Urinary bladder (tissue), 4 donors: ENCODE measurements around the gene BABAM2. TPM values are rescaled to one million over a fixed set of nuclear protein-coding genes. Genes with fewer than 3 reads are reported as not detected.

Source experiments
- DNase-seq: peaks from one replicate; pipeline ENCODE4 v3.0.0-alpha.2; 2015; ENCODE audit errors: extremely low spot score
- H3K27ac ChIP-seq: one replicate; pipeline ENCODE4 v1.5.1; 2013; ENCODE audit warnings: low read depth, mild to moderate bottlenecking, moderate library complexity
- H3K36me3 ChIP-seq: one replicate; pipeline ENCODE4 v1.6.1; 2013; ENCODE audit warnings: mild to moderate bottlenecking, moderate library complexity; ENCODE audit not compliant: insufficient read depth
- H3K4me1 ChIP-seq: one replicate; pipeline ENCODE4 v1.6.1; 2013; ENCODE audit warnings: mild to moderate bottlenecking, moderate library complexity; ENCODE audit not compliant: insufficient read depth
- H3K4me3 ChIP-seq: one replicate; pipeline ENCODE4 v1.5.1; 2013; ENCODE audit warnings: low read depth, low read length
- WGBS: extraction: QIAGEN DNeasy Blood & Tissue Kit; methylation state at CpG from one replicate; pipeline ENCODE4 v1.1.7; 2013; 5-methylcytosine and 5-hydroxymethylcytosine counted together
- polyA plus RNA-seq: library from polyadenylated mRNA; stranded (reverse); fragments of 200-250 nt; gene quantifications from one replicate; pipeline ENCODE4 v1.2.3, GENCODE V29; 2013
- total RNA-seq: library from RNA; depleted of rRNA; stranded (reverse); fragments of >200 nt; gene quantifications from one replicate; pipeline ENCODE4 v1.2.3, GENCODE V29; 2014
- donor health status: healthy with polysubstance abuse.
- donor health status: healthy.

BABAM2 gene
- total and polyA plus RNA-seq, 2 donors: 37.0 to 40.6 TPM

- H3K36me3 ChIP-seq: no peaks in the 10 kb centered on the region
- H3K27ac ChIP-seq: peak overlapping the region; percentile 74
- no peaks in the 10 kb centered on the region for H3K4me1 ChIP-seq
- WGBS: 41% methylated on average over 9 of the region's 9 CpGs
- H3K4me3 ChIP-seq: no peak overlapping the region
- no peak for DNase-seq
Measured at GRCh38 chr2:28224648-28225472, 334.3 kb downstream of the BABAM2 start.

- H3K4me3 ChIP-seq: no peak overlapping the region
- no peaks in the 10 kb centered on the region for H3K4me1 ChIP-seq
- WGBS: 39% methylated on average over 3 of the region's 3 CpGs
- peak overlapping the region; percentile 54 for H3K27ac ChIP-seq
- no peaks in the 10 kb centered on the region for H3K36me3 ChIP-seq
- DNase-seq: no peak
Measured at GRCh38 chr2:28225473-28226080, 335.0 kb downstream of the BABAM2 start.

- Histone ChIP-seq H3K27ac (peak overlapping the region; percentile 42), H3K36me3 (no peaks in the 10 kb centered on the region), H3K4me3 (no peak overlapping the region), H3K4me1 (no peaks in the 10 kb centered on the region)
- WGBS: 93% methylated on average over 6 of the region's 6 CpGs
- DNase-seq: no peak
Measured at GRCh38 chr2:28226558-28226957, 336.0 kb downstream of the BABAM2 start.

- Histone ChIP-seq H3K27ac (no peak overlapping the region), H3K4me1 (no peaks in the 10 kb centered on the region), H3K36me3 (no peaks in the 10 kb centered on the region), H3K4me3 (no peak overlapping the region)
- no peak for DNase-seq
- 83% methylated on average over 3 of the region's 3 CpGs for WGBS
Measured at GRCh38 chr2:28227498-28227897, 337.0 kb downstream of the BABAM2 start.

- no peak for DNase-seq
- no peaks in the 10 kb centered on the region for H3K4me1 ChIP-seq
- no peak overlapping the region for H3K4me3 ChIP-seq
- no peaks in the 10 kb centered on the region for H3K36me3 ChIP-seq
- WGBS: 54% methylated on average over 1 of the region's 1 CpG
- no peak overlapping the region for H3K27ac ChIP-seq
Measured at GRCh38 chr2:28228434-28228995, 338.0 kb downstream of the BABAM2 start.

- no peaks in the 10 kb centered on the region for H3K36me3 ChIP-seq
- DNase-seq: no peak
- no peaks in the 10 kb centered on the region for H3K4me1 ChIP-seq
- H3K27ac ChIP-seq: no peak overlapping the region
- WGBS: 60% methylated on average over 4 of the region's 4 CpGs
- no peak overlapping the region for H3K4me3 ChIP-seq
Measured at GRCh38 chr2:28231110-28231631, 340.6 kb downstream of the BABAM2 start.

GRCh38 chr2:28232295-28232694 lies 341.8 kb downstream of the BABAM2 start:
- no peak overlapping the region for H3K27ac ChIP-seq
- no peak overlapping the region for H3K4me3 ChIP-seq
- DNase-seq: no peak
- WGBS: 80% methylated on average over 5 of the region's 5 CpGs
- H3K4me1 ChIP-seq: no peaks in the 10 kb centered on the region
- peaks cover 3% of the 10 kb centered on the region for H3K36me3 ChIP-seq

- H3K36me3 ChIP-seq: peaks cover 3% of the 10 kb centered on the region
- no peaks in the 10 kb centered on the region for H3K4me1 ChIP-seq
- DNase-seq: no peak
- no peak overlapping the region for H3K4me3 ChIP-seq
- WGBS: 28% methylated on average over 6 of the region's 6 CpGs
- peak overlapping the region; percentile 7 for H3K27ac ChIP-seq
Measured at GRCh38 chr2:28233164-28233676, 342.7 kb downstream of the BABAM2 start.

GRCh38 chr2:28234807-28235206 lies 344.3 kb downstream of the BABAM2 start:
- 90% methylated on average over 2 of the region's 2 CpGs for WGBS
- H3K4me1 ChIP-seq: no peaks in the 10 kb centered on the region
- no peak overlapping the region for H3K4me3 ChIP-seq

GRCh38 chr2:28239207-28239606 lies 348.7 kb downstream of the BABAM2 start:
- no peak for DNase-seq
- H3K27ac ChIP-seq: no peak overlapping the region
- H3K36me3 ChIP-seq: peaks cover 3% of the 10 kb centered on the region
- H3K4me1 ChIP-seq: no peaks in the 10 kb centered on the region
- WGBS: 59% methylated on average over 1 of the region's 1 CpG
- H3K4me3 ChIP-seq: no peak overlapping the region

More at GRCh38 chr2:28234807-28235206, 344.3 kb downstream of the BABAM2 start:
- no peak overlapping the region for H3K27ac ChIP-seq
- DNase-seq: no peak
- peaks cover 3% of the 10 kb centered on the region for H3K36me3 ChIP-seq

GRCh38 chr2:28240937-28241336 lies 350.4 kb downstream of the BABAM2 start:
- no peak overlapping the region for H3K4me3 ChIP-seq
- peaks cover 6% of the 10 kb centered on the region for H3K36me3 ChIP-seq
- no peaks in the 10 kb centered on the region for H3K4me1 ChIP-seq
- WGBS: 98% methylated on average over 2 of the region's 2 CpGs
- H3K27ac ChIP-seq: no peak overlapping the region
- no peak for DNase-seq

GRCh38 chr2:28247290-28247689 lies 356.8 kb downstream of the BABAM2 start:
- H3K27ac ChIP-seq: no peak overlapping the region
- no peak for DNase-seq
- peaks cover 5% of the 10 kb centered on the region for H3K36me3 ChIP-seq
- H3K4me1 ChIP-seq: no peaks in the 10 kb centered on the region
- 27% methylated on average over 1 of the region's 1 CpG for WGBS
- H3K4me3 ChIP-seq: no peak overlapping the region

GRCh38 chr2:28247734-28248133 lies 357.2 kb downstream of the BABAM2 start:
- Histone ChIP-seq H3K4me1 (no peaks in the 10 kb centered on the region), H3K4me3 (no peak overlapping the region), H3K27ac (no peak overlapping the region), H3K36me3 (peaks cover 5% of the 10 kb centered on the region)
- no peak for DNase-seq

- Histone ChIP-seq H3K4me1 (no peaks in the 10 kb centered on the region), H3K36me3 (peaks cover 5% of the 10 kb centered on the region), H3K27ac (no peak overlapping the region), H3K4me3 (no peak overlapping the region)
- no peak for DNase-seq
- WGBS: 94% methylated on average over 2 of the region's 2 CpGs
Measured at GRCh38 chr2:28248511-28248910, 358.0 kb downstream of the BABAM2 start.
